Left ventricle myocardium inferior (tissue), 1 donor: Measurements from ENCODE around the gene TMPRSS7. TPM values are rescaled to one million over a fixed set of nuclear protein-coding genes. Genes with fewer than 3 reads are reported as not detected.

ENCODE experiments used
- DNase-seq: peaks from one replicate; pipeline ENCODE4 v3.0.0-alpha.2; 2020
- H3K27ac ChIP-seq: fragments of 200-600 bp; replicated peaks from 2 replicates; pipeline ENCODE4 v1.8.0; 2021
- H3K27me3 ChIP-seq: fragments of 200-600 bp; 2 replicates; pipeline ENCODE4 v1.8.0; 2021; ENCODE audit warnings: low read depth
- H3K36me3 ChIP-seq: fragments of 200-600 bp; 2 replicates; pipeline ENCODE4 v1.8.0; 2021
- H3K4me1 ChIP-seq: fragments of 200-600 bp; 2 replicates; pipeline ENCODE4 v1.8.0; 2021
- H3K4me3 ChIP-seq: fragments of 200-600 bp; 2 replicates; pipeline ENCODE4 v1.8.0; 2021; ENCODE audit warnings: mild to moderate bottlenecking, moderate library complexity
- H3K9me3 ChIP-seq: fragments of 200-600 bp; replicated peaks from 2 replicates; pipeline ENCODE4 v1.8.0; 2021
- CTCF ChIP-seq: fragments of 200-600 bp; IDR thresholded peaks from 2 replicates; pipeline ENCODE4 v1.8.0; 2021; ENCODE audit warnings: antibody characterized with exemption, mild to moderate bottlenecking, borderline replicate concordance
- intact Hi-C: fragments of 100-400 bp; cut with micrococcal nuclease; formaldehyde crosslinking; loops from one replicate; pipeline ENCODE4 v1.11.0; 2022
- total RNA-seq: library from RNA; stranded (reverse); fragmentation: NEBNext Ultra II Directional; extraction: Animal tissue kit (Norgen Biotek cat#: 25700); gene quantifications from one replicate; pipeline ENCODE4 v1.2.1, GENCODE V29; 2021
- donor health status: DM: no; HTN: yes; CAD: no; lungs with severe emphysema.

The TMPRSS7 gene
- total RNA-seq, 1 donor from 2014 or later = not detected

GRCh38 chr3:112123548-112123947 is 89.0 kb downstream of the TMPRSS7 start:
- H3K36me3 ChIP-seq = peaks cover 2% of the 10 kb centered on the region
- H3K4me3 ChIP-seq = no peak overlapping the region
- H3K27me3 ChIP-seq = no peaks in the 10 kb centered on the region
- no peaks in the 10 kb centered on the region for H3K9me3 ChIP-seq
- intact Hi-C loops = no loop called here
- H3K4me1 ChIP-seq = peaks cover 22% of the 10 kb centered on the region
- TF ChIP-seq CTCF = no peak
- no peak overlapping the region for H3K27ac ChIP-seq
- no peak for DNase-seq

GRCh38 chr3:112124907-112125607 is 90.5 kb downstream of the TMPRSS7 start:
- intact Hi-C loops = no loop called here
- Histone ChIP-seq H3K27me3 (no peaks in the 10 kb centered on the region), H3K4me1 (peaks cover 22% of the 10 kb centered on the region), H3K9me3 (no peaks in the 10 kb centered on the region), H3K4me3 (no peak overlapping the region), H3K36me3 (peaks cover 2% of the 10 kb centered on the region), H3K27ac (no peak overlapping the region)
- TF ChIP-seq CTCF = no peak
- no peak for DNase-seq

- no peak overlapping the region for H3K27ac ChIP-seq
- DNase-seq = no peak
- peaks cover 22% of the 10 kb centered on the region for H3K4me1 ChIP-seq
- H3K4me3 ChIP-seq = no peak overlapping the region
- intact Hi-C loops = no loop called here
- no peak for TF ChIP-seq CTCF
- H3K9me3 ChIP-seq = no peaks in the 10 kb centered on the region
- H3K27me3 ChIP-seq = no peaks in the 10 kb centered on the region
- H3K36me3 ChIP-seq = no peaks in the 10 kb centered on the region
Observed at GRCh38 chr3:112126511-112126911, 92.0 kb downstream of the TMPRSS7 start.

GRCh38 chr3:112127522-112128494 is 93.3 kb downstream of the TMPRSS7 start:
- DNase-seq = no peak
- intact Hi-C loops = no loop called here
- Histone ChIP-seq H3K36me3 (no peaks in the 10 kb centered on the region), H3K27me3 (no peaks in the 10 kb centered on the region), H3K9me3 (no peaks in the 10 kb centered on the region), H3K27ac (no peak overlapping the region), H3K4me3 (peak overlapping the region; percentile 10), H3K4me1 (peaks cover 22% of the 10 kb centered on the region)
- TF ChIP-seq CTCF = no peak

GRCh38 chr3:112128843-112129727 is 94.5 kb downstream of the TMPRSS7 start:
- Histone ChIP-seq H3K36me3 (no peaks in the 10 kb centered on the region), H3K4me3 (no peak overlapping the region), H3K27ac (no peak overlapping the region), H3K4me1 (peaks cover 22% of the 10 kb centered on the region), H3K27me3 (no peaks in the 10 kb centered on the region), H3K9me3 (no peaks in the 10 kb centered on the region)
- no peak for TF ChIP-seq CTCF
- no peak for DNase-seq
- intact Hi-C loops = no loop called here
